MM.1S (cell line): Measurements from ENCODE around the gene SPATA6L.

Experiments
- EZH2 ChIP-seq: fragments of 300-600 bp; sonication (generic); optimal IDR thresholded peaks from 2 replicates; pipeline ENCODE3; 2017; ENCODE audit warnings: low read depth, mild to moderate bottlenecking, antibody characterized with exemption, low read length, mixed read lengths
- TF ChIP-seq, protein P1 (sequence below): fragments of 300-600 bp; sonication (generic); IDR thresholded peaks from 2 replicates; pipeline ENCODE4 v1.5.1; 2016; ENCODE audit warnings: antibody characterized with exemption, low read length, mixed read lengths

DNA sequence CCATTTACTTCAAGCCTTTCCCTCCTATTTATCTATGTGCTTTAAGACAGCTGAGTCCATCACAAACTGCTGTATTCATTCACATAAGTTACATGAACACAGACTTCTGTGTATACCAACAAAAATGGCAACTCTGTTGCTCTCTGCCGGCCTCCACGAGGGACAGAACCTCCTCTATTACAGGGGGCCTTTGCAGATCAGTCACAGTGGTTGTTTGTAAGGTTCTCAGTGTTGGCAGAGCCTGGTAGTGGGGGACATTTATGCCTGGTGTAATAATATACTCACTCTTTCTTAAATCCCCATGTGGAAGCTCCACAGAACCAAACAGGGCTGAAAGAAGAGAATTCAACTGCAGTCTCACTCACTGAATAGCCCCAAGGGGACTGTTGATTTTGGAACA lies 99.5 kb downstream of the SPATA6L start:
- TF ChIP-seq, protein P1, sequence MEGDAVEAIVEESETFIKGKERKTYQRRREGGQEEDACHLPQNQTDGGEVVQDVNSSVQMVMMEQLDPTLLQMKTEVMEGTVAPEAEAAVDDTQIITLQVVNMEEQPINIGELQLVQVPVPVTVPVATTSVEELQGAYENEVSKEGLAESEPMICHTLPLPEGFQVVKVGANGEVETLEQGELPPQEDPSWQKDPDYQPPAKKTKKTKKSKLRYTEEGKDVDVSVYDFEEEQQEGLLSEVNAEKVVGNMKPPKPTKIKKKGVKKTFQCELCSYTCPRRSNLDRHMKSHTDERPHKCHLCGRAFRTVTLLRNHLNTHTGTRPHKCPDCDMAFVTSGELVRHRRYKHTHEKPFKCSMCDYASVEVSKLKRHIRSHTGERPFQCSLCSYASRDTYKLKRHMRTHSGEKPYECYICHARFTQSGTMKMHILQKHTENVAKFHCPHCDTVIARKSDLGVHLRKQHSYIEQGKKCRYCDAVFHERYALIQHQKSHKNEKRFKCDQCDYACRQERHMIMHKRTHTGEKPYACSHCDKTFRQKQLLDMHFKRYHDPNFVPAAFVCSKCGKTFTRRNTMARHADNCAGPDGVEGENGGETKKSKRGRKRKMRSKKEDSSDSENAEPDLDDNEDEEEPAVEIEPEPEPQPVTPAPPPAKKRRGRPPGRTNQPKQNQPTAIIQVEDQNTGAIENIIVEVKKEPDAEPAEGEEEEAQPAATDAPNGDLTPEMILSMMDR: no peak
- no peak for TF ChIP-seq EZH2
